NT2/D1 (cell line): ENCODE results near the gene SARM1.

Experiments
- YY1 ChIP-seq: IDR thresholded peaks from 2 replicates; pipeline ENCODE4 v1.6.1; 2011; ENCODE audit not compliant: insufficient read length, insufficient read depth
- ZNF274 ChIP-seq: IDR thresholded peaks from 2 replicates; pipeline ENCODE4 v1.6.1; 2011; ENCODE audit warnings: mild to moderate bottlenecking, low read depth, low read length

DNA sequence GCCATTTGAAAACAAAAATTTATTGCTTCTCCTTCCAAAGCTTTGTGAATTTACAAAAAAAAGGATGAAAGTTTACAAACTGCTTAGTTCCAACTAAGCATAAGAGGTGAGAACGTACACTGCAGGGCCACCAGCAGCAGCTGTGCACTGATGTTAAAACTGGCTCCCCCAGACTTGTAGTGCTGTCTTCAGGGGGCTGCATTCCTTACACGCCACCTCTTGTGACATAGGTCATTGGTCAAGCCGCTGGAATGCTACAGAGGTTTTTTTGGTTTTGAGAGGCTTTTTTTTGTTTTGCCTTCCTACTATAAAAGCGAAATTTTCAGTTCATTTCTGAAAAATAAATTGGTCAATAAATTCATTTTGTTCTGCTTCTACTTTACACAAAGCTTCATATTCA lies 43.2 kb upstream of the SARM1 start:
- TF ChIP-seq ZNF274, result no peak
- no peak for TF ChIP-seq YY1
